ENCODE results near the gene GNL1. TPM values are rescaled to one million over a fixed set of nuclear protein-coding genes. Genes with fewer than 3 reads are reported as not detected.
"Not testable (repeated sequence)": the region's sequence is repeated elsewhere in the genome, so short reads cannot be mapped to it uniquely, and the experiment has no call there.

Gene GNL1
- total RNA-seq, 1 donor from 2014 or later = 72.6 TPM

DNA sequence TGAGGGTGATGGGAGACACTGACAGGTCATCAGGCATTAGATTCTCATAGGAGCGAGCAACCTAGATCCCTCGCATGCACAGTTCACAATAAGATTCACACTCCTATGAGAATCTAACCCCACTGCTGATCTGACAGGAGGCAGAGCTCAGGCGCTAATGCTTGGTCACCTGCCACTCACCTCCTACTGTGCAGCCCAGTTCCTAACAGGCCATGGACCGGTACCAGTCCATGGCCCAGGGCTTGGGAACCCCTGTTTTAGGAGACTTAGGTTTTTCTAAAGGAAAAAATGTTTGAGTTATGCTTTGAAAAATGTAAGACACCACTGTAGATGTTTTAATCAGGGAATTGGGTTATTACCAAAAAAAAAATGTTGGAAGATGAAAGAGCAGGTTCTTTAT is 60.3 kb downstream of the GNL1 start:
- DNase-seq (ENCODE audit: low spot score) = no peak

DNA sequence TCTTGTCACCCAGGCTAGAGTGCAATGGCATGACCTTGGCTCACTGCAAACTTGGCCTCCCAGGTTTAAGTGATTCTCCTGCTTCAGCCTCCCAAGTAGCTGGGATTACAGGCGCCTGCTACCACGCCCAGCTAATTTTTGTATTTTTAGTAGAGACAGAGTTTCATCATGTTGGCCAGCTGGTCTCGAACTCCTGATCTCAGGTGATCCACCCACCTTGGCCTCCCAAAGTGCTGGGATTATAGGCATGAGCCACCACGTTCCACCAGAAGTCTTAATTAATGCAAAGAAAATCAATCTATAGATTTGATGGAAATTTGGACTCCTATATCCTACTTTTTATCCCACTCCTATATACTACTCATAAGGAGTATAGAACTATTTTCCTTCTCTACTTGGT is 61.2 kb downstream of the GNL1 start:
- not testable (repeated sequence) for DNase-seq (ENCODE audit: low spot score)

GRCh38 chr6:30494291-30494861 is 61.9 kb downstream of the GNL1 start:
- no peak for DNase-seq (ENCODE audit: low spot score)

DNA sequence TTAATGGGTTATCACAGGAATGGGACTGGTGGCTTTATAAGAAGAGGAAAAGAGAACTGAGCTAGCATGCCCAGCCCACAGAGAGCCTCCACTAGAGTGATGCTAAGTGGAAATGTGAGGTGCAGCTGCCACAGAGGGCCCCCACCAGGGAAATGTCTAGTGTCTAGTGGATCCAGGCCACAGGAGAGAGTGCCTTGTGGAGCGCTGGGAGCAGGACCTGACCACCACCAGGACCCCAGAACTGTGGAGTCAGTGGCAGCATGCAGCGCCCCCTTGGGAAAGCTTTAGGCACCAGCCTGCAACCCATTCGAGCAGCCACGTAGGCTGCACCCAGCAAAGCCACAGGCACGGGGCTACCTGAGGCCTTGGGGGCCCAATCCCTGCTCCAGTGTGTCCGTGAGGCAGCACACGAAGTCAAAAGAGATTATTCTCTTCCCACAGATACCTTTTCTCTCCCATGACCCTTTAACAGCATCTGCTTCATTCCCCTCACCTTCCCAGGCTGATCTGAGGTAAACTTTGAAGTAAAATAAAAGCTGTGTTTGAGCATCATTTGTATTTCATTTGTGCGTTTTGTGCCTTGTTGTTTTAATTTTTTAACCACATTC is 62.5 kb downstream of the GNL1 start:
- DNase-seq (ENCODE audit: low spot score) = no peak

DNA sequence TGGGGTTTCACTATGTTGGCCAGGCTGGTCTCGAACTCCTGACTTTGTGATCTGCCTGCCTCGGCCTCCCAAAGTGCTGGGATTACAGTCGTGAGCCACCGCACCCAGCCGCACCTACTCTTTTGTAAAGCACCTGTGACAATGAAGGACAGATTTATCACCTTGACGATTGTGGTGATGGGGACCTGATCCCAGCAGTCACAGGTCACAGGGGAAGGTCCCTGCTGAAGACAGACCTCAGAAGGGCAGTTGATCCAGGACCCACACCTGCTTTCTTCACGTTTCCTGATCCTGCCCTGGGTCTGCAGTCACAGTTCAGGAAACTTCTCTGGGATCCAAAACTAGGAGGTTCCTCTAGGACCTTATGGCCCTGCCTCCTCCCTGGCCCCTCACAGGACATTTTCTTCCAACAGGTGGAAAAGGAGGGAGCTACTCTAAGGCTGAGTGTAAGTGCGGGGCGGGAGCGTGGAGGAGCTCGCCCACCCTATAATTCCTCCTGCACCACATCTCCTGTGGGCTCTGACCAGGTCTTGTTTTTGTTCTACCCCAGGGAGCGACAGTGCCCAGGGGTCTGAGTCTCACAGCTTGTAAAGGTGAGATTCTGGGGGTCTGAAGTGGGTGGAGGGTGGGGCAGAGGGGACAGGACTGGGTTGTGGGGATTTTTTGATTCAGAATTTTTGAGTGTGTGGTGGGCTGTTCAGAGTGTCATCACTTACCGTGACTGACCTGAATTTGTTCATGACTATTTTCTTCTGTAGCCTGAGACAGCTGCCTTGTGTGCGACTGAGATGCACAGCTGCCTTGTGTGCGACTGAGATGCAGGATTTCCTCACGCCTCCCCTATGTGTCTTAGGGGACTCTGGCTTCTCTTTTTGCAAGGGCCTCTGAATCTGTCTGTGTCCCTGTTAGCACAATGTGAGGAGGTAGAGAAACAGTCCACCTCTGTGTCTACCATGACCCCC is 64.0 kb downstream of the GNL1 start:
- DNase-seq (ENCODE audit: low spot score) = no peak

Other genes with a start within 250 kb of the GNL1 start
- 13.8 TPM for gene TRIM39, start 229.6 kb downstream of the GNL1 start, total RNA-seq
- gene RPP21, start 211.3 kb downstream of the GNL1 start, total RNA-seq = 48.3 TPM
- gene HLA-E, start 67.0 kb downstream of the GNL1 start, total RNA-seq = 330 TPM
- 17.3 TPM for gene PRR3, start 806 bp upstream of the GNL1 start, total RNA-seq
- gene ABCF1, start 15.0 kb upstream of the GNL1 start, total RNA-seq = 63.9 TPM
- 93.7 TPM for gene PPP1R10, start 60.8 kb upstream of the GNL1 start, total RNA-seq
- 56.0 TPM for gene MRPS18B, start 61.4 kb upstream of the GNL1 start, total RNA-seq
- 22.7 TPM for gene ATAT1, start 70.4 kb upstream of the GNL1 start, total RNA-seq
- gene C6orf136, start 90.6 kb upstream of the GNL1 start, total RNA-seq = 27.1 TPM
- gene DHX16, start 116.5 kb upstream of the GNL1 start, total RNA-seq = 31.5 TPM
- 31.5 TPM for gene PPP1R18, start 130.2 kb upstream of the GNL1 start, total RNA-seq
- gene NRM, start 134.5 kb upstream of the GNL1 start, total RNA-seq = 12.3 TPM
- gene MDC1, start 160.8 kb upstream of the GNL1 start, total RNA-seq = 41.1 TPM
- gene TUBB, start 163.9 kb upstream of the GNL1 start, total RNA-seq = 357 TPM
- 133 TPM for gene FLOT1, start 186.2 kb upstream of the GNL1 start, total RNA-seq
- 23.8 TPM for gene IER3, start 188.1 kb upstream of the GNL1 start, total RNA-seq